ENCODE data around the gene FETUB. TPM values are rescaled to one million over a fixed set of nuclear protein-coding genes. Genes with fewer than 3 reads are reported as not detected.

The FETUB gene
- polyA plus RNA-seq, 3 donors, result not detected

Small RNA genes lying within 50 kb of the gene (small RNA-seq; reads per million reads assigned to genes)
- gene RF00017 (ENCODE audit: insufficient read length, low read depth), result not detected

Other genes starting within 250 kb of the FETUB start
- gene CRYGS, start 96.0 kb upstream of the FETUB start, polyA plus RNA-seq, result 1 to 10 TPM in 1 of 3 donors, under 1 TPM in 1, not detected in 1; 0.25 to 4.1 TPM
- gene TBCCD1, start 73.1 kb upstream of the FETUB start, polyA plus RNA-seq, result 1 to 10 TPM; 9.2 to 9.6 (median 9.6) TPM
- gene DNAJB11, start 69.7 kb upstream of the FETUB start, polyA plus RNA-seq, result 10 to 100 TPM; 32.5 to 45.8 (median 44.6) TPM
- gene AHSG, start 27.3 kb upstream of the FETUB start, polyA plus RNA-seq, result not detected
- not detected for gene HRG, start 25.6 kb downstream of the FETUB start, polyA plus RNA-seq
- gene KNG1, start 77.0 kb downstream of the FETUB start, polyA plus RNA-seq, result not detected
- gene EIF4A2, start 143.2 kb downstream of the FETUB start, polyA plus RNA-seq, result 100 to 1,000 TPM in 1 of 3 donors, 10 to 100 TPM in 2; 67.0 to 405 (median 73.0) TPM
- 1 to 10 TPM; 3.9 to 6.2 (median 4.6) TPM for gene RFC4, start 166.1 kb downstream of the FETUB start, polyA plus RNA-seq
- not detected for gene ADIPOQ, start 202.3 kb downstream of the FETUB start, polyA plus RNA-seq

Data from CD14-positive monocyte (primary cell).